GM12878 (cell line): ENCODE results near the gene ZNF646. TPM values are rescaled to one million over a fixed set of nuclear protein-coding genes. Genes with fewer than 3 reads are reported as not detected.

Experiments
- BACH1 ChIP-seq: fragments of 450-650 bp; IDR thresholded peaks from 2 replicates; pipeline ENCODE4 v1.6.1; 2017; ENCODE audit warnings: mild to moderate bottlenecking, borderline replicate concordance
- BCL11A ChIP-seq: IDR thresholded peaks from 2 replicates; pipeline ENCODE4 v1.6.1; 2011; ENCODE audit warnings: low read depth, low read length
- BHLHE40 ChIP-seq, 2 experiments: fragments of 450-650 bp in 1 of 2; IDR thresholded peaks; 2 replicates each; pipeline ENCODE4 v1.6.1; 2011 to 2017; ENCODE audit warnings: low read depth in 2 of 2, borderline replicate concordance in 1 of 2, improper control_type of control experiment in 1 of 2, low read length in 1 of 2, mild to moderate bottlenecking in 1 of 2
- BRCA1 ChIP-seq: IDR thresholded peaks from 2 replicates; pipeline ENCODE4 v1.6.1; 2011; ENCODE audit warnings: low read depth, low read length, improper control_type of control experiment
- CBX5 ChIP-seq: sonication (generic); IDR thresholded peaks from 2 replicates; pipeline ENCODE4 v1.6.1; 2016; ENCODE audit warnings: low read depth, moderate library complexity, mild to moderate bottlenecking, inconsistent platforms
- DPF2 ChIP-seq: fragments of 450-650 bp; IDR thresholded peaks from 2 replicates; pipeline ENCODE4 v1.6.1; 2017; ENCODE audit warnings: mild to moderate bottlenecking
- FOS ChIP-seq: IDR thresholded peaks from 3 replicates; pipeline ENCODE4 v1.6.1; 2011; ENCODE audit warnings: borderline replicate concordance; ENCODE audit not compliant: insufficient read length; ENCODE audit errors: extremely low read depth
- GATAD2B ChIP-seq: fragments of 450-650 bp; conservative IDR thresholded peaks from 2 replicates; pipeline ENCODE4 v1.6.1; 2017; ENCODE audit warnings: low read depth, mild to moderate bottlenecking, moderate library complexity
- HDAC6 ChIP-seq: fragments of 200-600 bp; sonication (generic); IDR thresholded peaks from one replicate; pipeline ENCODE4 v1.8.0; 2017; ENCODE audit warnings: antibody characterized with exemption; ENCODE audit not compliant: unreplicated experiment
- IRF3 ChIP-seq: fragments of 450-650 bp; IDR thresholded peaks from 2 replicates; pipeline ENCODE4 v1.6.1; 2014; ENCODE audit warnings: mild to moderate bottlenecking
- MXI1 ChIP-seq: fragments of 150-350 bp; IDR thresholded peaks from 2 replicates; pipeline ENCODE4 v1.6.1; 2011; ENCODE audit warnings: low read depth, mild to moderate bottlenecking, inconsistent platforms, low read length, improper control_type of control experiment
- NKRF ChIP-seq: fragments of 450-650 bp; conservative IDR thresholded peaks from 2 replicates; pipeline ENCODE4 v1.6.1; 2017; ENCODE audit warnings: mild to moderate bottlenecking, moderate library complexity
- NRF1 ChIP-seq: conservative IDR thresholded peaks from 2 replicates; pipeline ENCODE4 v1.6.1; 2011; ENCODE audit warnings: mild to moderate bottlenecking, low read depth, low read length, improper control_type of control experiment
- RAD21 ChIP-seq: IDR thresholded peaks from 2 replicates; pipeline ENCODE4 v1.6.1; 2011; ENCODE audit warnings: mild to moderate bottlenecking, low read depth, low read length, moderate library complexity; ENCODE audit not compliant: insufficient read depth
- RB1 ChIP-seq: fragments of 450-650 bp; formaldehyde crosslinking; IDR thresholded peaks from 2 replicates; pipeline ENCODE4 v1.6.1; 2017; ENCODE audit warnings: mild to moderate bottlenecking, borderline replicate concordance
- RBBP5 ChIP-seq: fragments of 200-600 bp; sonication (generic); conservative IDR thresholded peaks from 2 replicates; pipeline ENCODE4 v1.6.1; 2016
- RCOR1 ChIP-seq: conservative IDR thresholded peaks from 2 replicates; pipeline ENCODE4 v1.6.1; 2012; ENCODE audit warnings: low read depth, low read length, improper control_type of control experiment
- RUNX3 ChIP-seq: IDR thresholded peaks from 2 replicates; pipeline ENCODE4 v1.6.1; 2012; ENCODE audit warnings: low read length, inconsistent platforms
- SIN3A ChIP-seq: IDR thresholded peaks from 2 replicates; pipeline ENCODE4 v1.6.1; 2012; ENCODE audit warnings: low read depth, low read length, improper control_type of control experiment
- SMC3 ChIP-seq: IDR thresholded peaks from 2 replicates; pipeline ENCODE4 v1.6.1; 2011; ENCODE audit warnings: low read length, improper control_type of control experiment, borderline replicate concordance
- STAT1 ChIP-seq: fragments of 450-650 bp; conservative IDR thresholded peaks from 2 replicates; pipeline ENCODE4 v1.6.1; 2014; ENCODE audit warnings: antibody characterized with exemption, mild to moderate bottlenecking
- TCF3 ChIP-seq: IDR thresholded peaks from 2 replicates; pipeline ENCODE4 v1.6.1; 2012; ENCODE audit warnings: low read depth, mild to moderate bottlenecking, low read length, borderline replicate concordance; ENCODE audit not compliant: insufficient read depth
- TCF7 ChIP-seq: IDR thresholded peaks from 2 replicates; pipeline ENCODE4 v1.6.1; 2014; ENCODE audit warnings: antibody characterized with exemption, borderline replicate concordance
- WRNIP1 ChIP-seq: IDR thresholded peaks from 2 replicates; pipeline ENCODE4 v1.6.1; 2011; ENCODE audit warnings: low read depth, low read length, improper control_type of control experiment, borderline replicate concordance
- ZBTB11 ChIP-seq: fragments of 450-650 bp; formaldehyde crosslinking; IDR thresholded peaks from 2 replicates; pipeline ENCODE4 v1.5.0; 2022; ENCODE audit warnings: mild to moderate bottlenecking, missing genetic modification characterization
- ZNF274 ChIP-seq: IDR thresholded peaks from one replicate; pipeline ENCODE4 v1.8.0; 2011; ENCODE audit not compliant: insufficient read length, insufficient read depth
- polyA plus RNA-seq, 11 experiments: library from polyadenylated mRNA; depleted of rRNA in 4 of 11; unstranded in 6 of 11; stranded (reverse) in 5 of 11; fragments of >200 nt; fragmentation: Nextera tagmentation in 4 of 11; fragmentation: Illumina TruSeq in 1 of 11; extraction: Ambion mirVana in 4 of 11; extraction: Trizol in 1 of 11; gene quantifications; 1 replicate in 1 of 11; 2 replicates in 10 of 11; pipeline versions ENCODE4 v1.2.1 to v1.2.3, GENCODE V29; 2011 to 2016; ENCODE audit warnings: inconsistent platforms in 2 of 11, missing spikeins in 2 of 11, low read depth in 1 of 11
- total RNA-seq, 4 experiments: library from RNA; depleted of rRNA in 3 of 4; stranded (reverse); fragments of >200 nt in 3 of 4; fragmentation: Illumina TruSeq in 1 of 4; extraction: Trizol in 1 of 4; gene quantifications; 2 replicates each; pipeline versions ENCODE4 v1.2.1 to v1.2.3, GENCODE V29; 2013 to 2021

The ZNF646 gene
- total and polyA plus RNA-seq, 10 of the 15 experiments (the other 5 are each of a cell fraction or from before 2014, with no cell fraction given): 0.10 to 21.8 (median 6.4) TPM

GRCh38 chr16:31033709-31034492 lies 40.3 kb upstream of the ZNF646 start (continued):
- no peak for TF ChIP-seq ZBTB11 (CRISPR knock-in tag)
- no peak for TF ChIP-seq BCL11A
- TF ChIP-seq RCOR1: no peak
- TF ChIP-seq BACH1: no peak
- no peak for TF ChIP-seq STAT1
- peak; percentile 59; the same call in 1 of the 2 replicates for TF ChIP-seq GATAD2B
- no peak for TF ChIP-seq FOS
- TF ChIP-seq DPF2: 0 out of 2 replicates have a peak, but pooled peaks have one; percentile 35
- TF ChIP-seq ZNF274: no peak
- TF ChIP-seq BRCA1: no peak
- no peak for TF ChIP-seq BHLHE40 (IDR thresholded peaks at IDR 0.05; ENCODE audit: borderline replicate concordance in 1 of 2, low read depth in 2 of 2, low read length in 1 of 2)
- no peak for TF ChIP-seq TCF7
- TF ChIP-seq NRF1: peak; percentile 84
- TF ChIP-seq SIN3A: 0 out of 2 replicates have a peak, but pooled peaks have one; percentile 41
- TF ChIP-seq HDAC6: no peak
- TF ChIP-seq SMC3: no peak
- no peak for TF ChIP-seq CBX5
- no peak for TF ChIP-seq RAD21
- TF ChIP-seq RUNX3: no peak
- TF ChIP-seq WRNIP1: no peak
- no peak for TF ChIP-seq IRF3
- TF ChIP-seq RB1: 0 out of 2 replicates have a peak, but pooled peaks have one; percentile 30
- no peak for TF ChIP-seq TCF3
- TF ChIP-seq MXI1: no peak
- TF ChIP-seq NKRF: peak; percentile 86
- no peak for TF ChIP-seq RBBP5
